Stimulated activated naive CD8-positive, alpha-beta T cell treated with anti-CD3 and anti-CD28 coated beads, Interleukin-15, Interleukin-2, amounts not matched to agents 100 U/mL and 50 U/mL, for 24 hours (primary cell): ENCODE data around the gene OSGIN1.
A peak's percentile ranks its signal among the peaks of the same experiment; 100 is the strongest.

ENCODE experiments used
- ATAC-seq: fragments of 150-1000 bp; cut with Tn5 transposase; one replicate; pipeline ENCODE4 v1.10.0; 2021
- DNase-seq: peaks from one replicate; pipeline ENCODE4 v3.0.0; 2021

The OSGIN1 gene, protein sequence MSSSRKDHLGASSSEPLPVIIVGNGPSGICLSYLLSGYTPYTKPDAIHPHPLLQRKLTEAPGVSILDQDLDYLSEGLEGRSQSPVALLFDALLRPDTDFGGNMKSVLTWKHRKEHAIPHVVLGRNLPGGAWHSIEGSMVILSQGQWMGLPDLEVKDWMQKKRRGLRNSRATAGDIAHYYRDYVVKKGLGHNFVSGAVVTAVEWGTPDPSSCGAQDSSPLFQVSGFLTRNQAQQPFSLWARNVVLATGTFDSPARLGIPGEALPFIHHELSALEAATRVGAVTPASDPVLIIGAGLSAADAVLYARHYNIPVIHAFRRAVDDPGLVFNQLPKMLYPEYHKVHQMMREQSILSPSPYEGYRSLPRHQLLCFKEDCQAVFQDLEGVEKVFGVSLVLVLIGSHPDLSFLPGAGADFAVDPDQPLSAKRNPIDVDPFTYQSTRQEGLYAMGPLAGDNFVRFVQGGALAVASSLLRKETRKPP

DNA sequence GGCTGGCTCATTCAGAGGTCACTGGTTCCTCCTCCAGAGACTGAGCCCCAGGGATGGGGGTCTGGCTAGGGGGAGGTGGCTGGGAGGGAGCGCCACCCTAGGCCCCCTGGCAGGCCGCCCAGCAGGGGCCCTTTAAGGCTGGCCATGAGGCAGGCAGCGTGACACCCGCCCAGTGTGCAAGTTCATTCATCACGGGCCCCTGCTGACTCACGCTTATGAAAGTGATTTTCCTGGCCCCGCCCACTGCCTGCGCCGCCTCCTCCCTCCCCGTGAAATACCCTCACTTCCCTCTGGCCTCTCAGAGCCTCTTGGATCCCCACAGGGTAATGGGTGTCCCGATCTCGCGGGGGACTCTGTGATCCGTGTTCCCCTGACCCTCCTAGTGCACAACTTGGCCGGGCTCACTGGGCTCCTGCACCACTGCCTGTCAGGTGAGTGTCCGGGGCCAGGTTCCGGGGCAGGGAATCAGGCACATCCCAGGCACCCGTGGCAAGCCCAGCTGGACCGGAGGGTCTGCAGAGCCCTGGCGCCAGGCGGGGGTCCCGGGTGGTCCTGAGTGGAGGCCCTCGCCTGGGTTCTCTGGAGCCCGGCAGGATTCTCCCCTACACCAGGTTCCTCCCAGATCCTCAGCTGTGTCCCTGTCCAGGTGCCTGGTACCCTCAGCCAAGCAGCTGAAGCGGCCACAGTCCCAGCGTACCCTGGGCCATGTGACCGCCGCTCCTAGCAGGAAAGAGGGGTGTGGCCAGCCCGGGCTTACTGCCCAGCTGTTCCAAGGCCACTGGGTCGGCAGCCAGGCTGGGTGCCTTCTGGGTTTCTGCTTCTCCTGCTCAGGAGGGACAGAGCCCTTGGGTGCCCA lies at the start of gene OSGIN1:
Gene OSGIN1 (plus strand): TSS at position 301 of the 856 bp plus-strand sequence. CDS start 4,432 bp downstream, outside the sequence.
- DNase-seq, result peak; percentile 87

DNA sequence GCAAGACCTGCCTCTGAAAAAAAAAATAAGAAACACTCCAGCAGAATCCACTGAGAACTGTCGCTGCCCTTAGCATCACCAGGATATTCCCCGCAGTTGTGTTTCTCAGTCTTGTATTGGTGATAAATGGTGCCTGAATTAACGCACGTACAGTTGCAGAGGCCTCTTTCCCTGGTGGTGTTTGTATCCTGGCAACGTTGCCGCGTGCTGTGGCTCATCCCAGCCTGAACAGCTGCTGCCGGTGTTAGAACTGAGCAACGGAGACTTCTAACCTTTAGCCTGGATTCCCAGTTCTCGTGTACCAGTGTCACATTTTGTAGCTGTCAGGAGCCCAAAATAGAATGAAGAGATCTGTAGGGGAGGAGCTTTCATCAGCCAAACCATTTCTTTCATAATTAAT lies 49.3 kb upstream of the OSGIN1 start:
- ATAC-seq, result no peak
- DNase-seq, result no peak

More for the DNA sequence above, at the start of gene OSGIN1:
- ATAC-seq, result peak; percentile 93

DNA sequence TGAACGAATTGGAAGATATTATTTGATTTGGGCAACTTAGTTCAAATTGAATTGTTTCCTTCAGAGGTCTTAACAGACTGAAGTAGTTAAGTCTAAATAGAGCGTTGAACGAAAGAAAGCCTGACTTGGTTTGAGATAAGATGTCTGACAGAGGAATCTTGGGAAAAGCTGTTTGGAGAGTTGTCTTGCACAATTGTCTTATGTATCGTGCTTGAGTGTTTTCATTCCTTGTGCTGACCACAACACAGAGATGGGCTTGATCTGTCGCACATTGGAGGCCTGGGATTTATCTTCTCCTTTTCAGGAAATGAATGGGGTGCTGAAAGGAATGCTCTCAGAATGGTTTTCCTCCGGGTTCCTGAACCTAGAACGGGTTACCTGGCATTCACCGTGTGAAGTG lies 46.4 kb upstream of the OSGIN1 start:
- ATAC-seq (no peak), DNase-seq (no peak)

DNA sequence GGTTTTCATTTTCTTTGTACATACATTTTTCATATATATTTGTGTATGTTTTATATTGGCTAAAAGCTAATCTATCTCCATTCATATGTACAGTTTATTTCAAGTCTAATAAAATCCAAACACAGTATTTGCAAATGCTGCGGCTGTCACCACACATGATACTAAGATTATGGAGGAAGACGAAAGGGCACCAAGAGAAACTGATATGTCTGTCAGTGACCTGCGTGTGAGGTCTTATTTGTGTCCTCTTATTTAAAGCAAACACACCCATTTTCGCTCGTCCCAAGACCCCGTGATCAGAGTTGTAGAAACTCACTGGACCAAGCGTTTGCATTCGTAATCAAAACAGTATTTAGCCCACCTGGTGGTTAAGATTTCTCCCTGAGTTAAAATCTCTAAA lies 45.9 kb upstream of the OSGIN1 start:
- ATAC-seq (no peak), DNase-seq (no peak)

DNA sequence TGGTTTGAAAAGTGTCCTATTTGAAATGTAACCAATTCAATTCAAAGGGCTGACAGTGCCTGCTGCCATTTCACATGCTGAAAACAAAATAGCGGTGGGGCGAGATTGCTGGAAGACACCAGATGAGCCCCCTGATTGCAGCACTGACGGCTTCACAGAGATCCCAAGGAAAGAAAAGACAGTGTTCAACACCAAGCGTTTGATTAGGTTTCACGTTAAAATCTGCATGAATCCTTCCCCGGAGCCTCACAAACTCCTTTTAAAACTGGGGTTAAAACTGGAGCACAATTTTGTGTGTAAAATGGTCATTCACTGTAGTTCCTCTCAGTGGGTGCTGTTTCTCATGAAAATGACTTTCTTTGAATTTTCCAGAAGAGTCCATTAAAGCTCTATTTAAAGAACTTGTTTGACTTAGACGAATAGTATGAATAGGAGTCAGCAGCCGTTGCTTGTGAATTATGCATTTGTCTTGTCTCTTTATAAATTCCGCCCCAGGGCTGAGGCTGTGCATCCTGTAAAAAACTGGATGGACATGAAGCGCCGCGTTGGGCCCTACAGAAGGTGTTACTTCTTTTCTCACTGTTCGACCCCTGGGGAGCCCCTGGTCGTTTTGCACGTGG lies 45.3 kb upstream of the OSGIN1 start:
- no peak for DNase-seq

DNA sequence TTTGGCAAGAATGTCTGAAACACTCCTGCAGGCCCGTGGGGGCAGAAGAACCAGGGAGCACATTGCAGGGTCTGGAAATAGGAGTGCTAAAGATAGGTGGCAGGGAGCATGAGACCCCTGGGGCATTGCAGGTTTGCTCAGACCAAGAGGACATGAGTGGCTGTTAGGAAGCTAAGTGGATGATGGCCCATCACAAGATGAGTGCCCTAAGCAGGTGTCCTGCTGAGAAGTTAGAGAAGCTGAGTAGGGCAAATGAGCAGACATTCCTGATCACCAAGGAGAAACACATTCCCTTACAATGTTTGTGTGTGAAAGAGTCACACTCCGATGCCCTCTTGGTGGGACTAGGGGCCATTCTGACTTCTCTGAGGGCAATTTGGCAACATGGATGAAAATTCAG lies 44.2 kb upstream of the OSGIN1 start:
- no peak for ATAC-seq

More for the DNA sequence above, 45.3 kb upstream of the OSGIN1 start:
- no peak for ATAC-seq

DNA sequence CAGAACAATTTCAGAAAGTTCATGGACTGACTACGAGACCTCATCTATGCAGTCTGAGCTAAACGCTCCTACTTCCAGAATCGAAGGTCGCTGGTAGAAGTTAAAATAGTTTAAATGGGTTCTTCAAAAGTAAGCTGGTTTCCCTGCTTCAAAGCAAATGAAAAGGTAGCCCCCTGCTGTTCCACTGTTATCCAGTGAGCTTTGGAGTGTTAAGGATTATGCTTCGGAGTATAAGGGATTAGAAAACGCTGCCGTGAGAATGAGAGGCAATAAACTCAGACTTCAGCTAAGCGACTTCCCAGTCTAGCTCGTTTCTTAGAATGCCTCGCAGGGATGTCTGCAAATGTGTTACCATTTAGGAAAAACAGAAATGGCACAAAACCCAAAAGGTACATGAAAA lies 41.8 kb upstream of the OSGIN1 start:
- no peak for ATAC-seq
- DNase-seq, result no peak

More for the DNA sequence above, 44.2 kb upstream of the OSGIN1 start:
- DNase-seq, result no peak

DNA sequence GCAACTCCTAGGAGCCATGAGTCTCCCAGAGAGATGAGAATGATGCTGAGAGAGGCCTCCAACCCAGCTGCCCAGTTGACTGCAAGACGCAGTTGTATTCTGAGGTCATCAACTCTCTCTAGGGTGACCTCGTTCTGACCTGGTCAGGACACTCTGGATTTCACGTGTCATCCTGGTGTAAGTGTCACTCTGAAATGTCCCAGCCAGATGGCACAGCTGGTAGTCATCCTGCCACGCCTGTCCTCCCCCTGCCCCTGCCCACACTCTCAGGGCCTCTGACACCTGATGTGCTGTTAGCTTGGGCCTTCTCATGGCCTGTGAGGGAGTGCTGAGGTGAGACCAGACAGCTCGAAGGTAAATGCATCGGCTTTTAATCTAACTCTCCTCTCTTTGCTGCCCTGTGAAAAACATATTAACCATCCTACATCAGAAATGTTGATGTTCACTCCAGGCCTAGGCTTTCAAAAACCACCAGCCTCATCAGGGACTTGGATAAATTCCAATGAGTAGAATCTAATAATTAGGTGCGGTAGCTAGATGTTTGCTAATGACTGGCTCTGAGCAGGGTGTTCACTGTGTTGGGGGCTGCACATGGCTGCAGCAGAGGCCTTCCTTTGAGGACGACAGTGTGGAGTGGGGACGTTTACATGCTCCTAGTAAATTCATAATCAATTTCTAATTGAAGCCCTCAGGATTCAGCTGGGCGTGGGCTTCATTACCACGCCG lies 40.4 kb upstream of the OSGIN1 start:
- no peak for ATAC-seq
- no peak for DNase-seq

DNA sequence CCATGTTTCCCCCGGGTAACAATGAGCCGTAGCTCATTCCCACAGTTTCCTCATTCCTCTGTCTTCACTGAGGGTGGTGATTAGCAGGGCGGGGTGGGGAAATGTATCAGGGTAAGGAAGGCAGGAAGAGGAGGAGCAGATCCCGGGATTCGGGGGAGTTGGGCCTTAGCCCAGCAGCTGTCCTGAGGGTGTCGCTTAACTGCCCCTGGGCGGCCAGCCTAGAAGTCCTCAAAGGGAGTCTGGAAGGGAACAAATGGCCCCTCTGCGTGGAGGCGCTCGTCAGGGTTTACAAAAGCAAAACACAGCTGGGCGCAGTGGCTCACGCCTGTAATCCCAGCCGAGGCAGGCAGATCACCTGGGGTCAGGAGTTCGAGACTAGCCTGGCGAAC lies 39.8 kb upstream of the OSGIN1 start:
- no peak for ATAC-seq
- DNase-seq, result no peak

DNA sequence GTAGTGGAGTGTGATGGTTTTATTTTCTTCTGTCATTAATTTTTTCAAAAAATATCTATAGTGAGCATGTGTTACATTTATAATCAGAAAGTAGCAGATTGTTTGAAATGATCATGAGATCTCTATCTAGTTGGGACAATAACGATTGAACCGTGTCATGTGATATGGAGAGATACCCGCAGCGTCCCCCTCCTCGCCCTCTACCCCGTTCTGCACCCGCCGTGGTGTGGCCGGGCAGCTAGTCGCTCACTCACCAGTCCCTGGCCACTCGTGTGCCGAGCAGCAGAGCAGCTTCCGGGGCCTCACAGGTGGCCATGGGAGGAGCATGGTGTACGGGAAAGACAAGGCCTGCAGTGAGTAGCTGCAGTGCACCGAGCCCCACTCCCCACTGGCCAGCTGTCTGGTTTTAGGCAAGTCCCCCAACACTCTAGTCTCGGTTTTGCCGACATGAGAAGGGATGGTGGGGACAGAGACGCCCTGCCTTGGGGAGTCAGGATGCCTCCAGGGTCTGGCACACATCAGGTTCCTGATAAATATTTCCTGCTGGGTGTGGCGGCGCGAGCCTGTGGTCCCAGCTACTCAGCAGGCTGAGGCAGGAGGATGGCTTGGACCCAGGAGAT lies 38.8 kb upstream of the OSGIN1 start:
- no peak for ATAC-seq

DNA sequence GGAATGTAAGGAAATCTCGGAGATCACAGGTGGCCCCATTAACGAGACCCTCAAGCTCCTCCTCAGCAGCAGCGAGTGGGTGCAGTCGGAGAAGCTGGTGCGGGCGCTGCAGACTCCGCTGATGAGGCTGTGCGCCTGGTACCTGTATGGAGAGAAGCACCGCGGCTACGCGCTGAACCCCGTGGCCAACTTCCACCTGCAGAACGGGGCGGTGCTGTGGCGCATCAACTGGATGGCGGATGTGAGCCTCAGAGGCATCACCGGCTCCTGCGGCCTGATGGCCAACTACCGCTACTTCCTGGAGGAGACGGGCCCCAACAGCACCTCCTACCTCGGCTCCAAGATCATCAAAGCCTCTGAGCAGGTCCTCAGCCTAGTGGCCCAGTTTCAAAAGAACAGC lies 38.0 kb upstream of the OSGIN1 start:
- DNase-seq (no peak), ATAC-seq (no peak)

More for the DNA sequence above, 38.8 kb upstream of the OSGIN1 start:
- no peak for DNase-seq

DNA sequence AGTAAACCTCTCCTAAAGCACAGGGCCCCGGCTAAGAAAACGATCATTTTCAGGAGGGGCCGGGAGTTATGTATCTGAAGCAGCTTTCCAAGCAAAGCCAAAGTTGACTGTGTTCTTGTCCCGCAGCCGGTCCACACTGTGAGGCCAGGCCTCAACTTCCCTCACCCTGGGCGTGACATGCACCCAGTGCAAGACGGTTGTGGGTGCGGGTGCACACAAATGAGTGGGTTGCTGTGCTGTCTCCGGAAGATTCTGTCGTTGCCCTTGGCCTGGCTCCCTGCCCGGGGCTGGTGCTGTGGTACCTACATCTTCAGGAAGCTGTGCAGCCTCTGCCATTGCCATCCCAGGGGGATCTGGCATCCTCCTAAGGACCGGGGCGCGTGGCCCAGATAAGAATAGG lies 37.5 kb upstream of the OSGIN1 start:
- DNase-seq (no peak), ATAC-seq (no peak)

DNA sequence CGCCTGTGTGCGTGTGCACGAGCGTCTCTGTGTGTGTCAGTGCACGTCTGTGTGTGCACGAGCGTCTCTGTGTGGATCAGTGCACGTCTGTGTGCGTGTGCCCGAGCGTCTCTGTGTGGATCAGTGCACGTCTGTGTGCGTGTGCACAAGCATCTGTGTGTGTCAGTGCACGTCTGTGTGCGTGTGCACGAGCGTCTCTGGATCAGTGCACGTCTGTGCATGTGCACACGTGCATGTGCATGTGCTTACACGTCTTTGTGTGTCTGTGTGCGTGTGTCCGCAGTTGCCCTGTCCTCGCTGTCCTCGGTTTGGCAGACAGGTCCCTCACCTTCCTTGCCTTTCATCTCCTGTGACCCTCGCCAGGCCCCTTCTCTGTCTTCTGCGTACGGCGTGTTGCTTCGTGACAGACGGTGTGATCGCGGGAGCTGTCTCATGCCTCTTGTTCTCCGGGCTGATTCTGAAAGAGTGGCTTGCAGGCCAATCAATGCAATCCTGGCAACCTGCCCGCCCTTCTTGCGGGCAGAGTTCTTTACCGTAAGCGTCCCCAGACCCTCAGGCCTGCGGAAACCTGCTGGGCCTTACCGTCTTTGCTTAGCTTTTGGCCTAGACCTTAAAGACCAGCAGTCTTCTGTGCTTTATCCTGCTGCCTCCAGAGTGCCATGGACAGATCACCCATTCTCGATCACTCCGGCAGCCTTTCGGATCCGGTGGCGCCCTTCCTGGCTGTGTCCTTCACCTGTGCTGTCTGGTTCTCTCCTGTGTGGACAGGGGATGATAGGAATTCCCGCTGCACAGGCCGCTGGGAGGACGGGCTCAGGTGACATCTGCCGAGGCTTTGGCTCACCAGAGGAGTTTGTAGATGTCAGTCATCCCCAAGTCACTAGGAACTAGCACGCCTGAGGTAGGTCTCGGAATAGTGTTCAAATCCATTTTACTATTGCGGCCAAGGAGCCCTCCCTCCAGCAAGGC lies 35.6 kb upstream of the OSGIN1 start:
- DNase-seq (no peak), ATAC-seq (no peak)

DNA sequence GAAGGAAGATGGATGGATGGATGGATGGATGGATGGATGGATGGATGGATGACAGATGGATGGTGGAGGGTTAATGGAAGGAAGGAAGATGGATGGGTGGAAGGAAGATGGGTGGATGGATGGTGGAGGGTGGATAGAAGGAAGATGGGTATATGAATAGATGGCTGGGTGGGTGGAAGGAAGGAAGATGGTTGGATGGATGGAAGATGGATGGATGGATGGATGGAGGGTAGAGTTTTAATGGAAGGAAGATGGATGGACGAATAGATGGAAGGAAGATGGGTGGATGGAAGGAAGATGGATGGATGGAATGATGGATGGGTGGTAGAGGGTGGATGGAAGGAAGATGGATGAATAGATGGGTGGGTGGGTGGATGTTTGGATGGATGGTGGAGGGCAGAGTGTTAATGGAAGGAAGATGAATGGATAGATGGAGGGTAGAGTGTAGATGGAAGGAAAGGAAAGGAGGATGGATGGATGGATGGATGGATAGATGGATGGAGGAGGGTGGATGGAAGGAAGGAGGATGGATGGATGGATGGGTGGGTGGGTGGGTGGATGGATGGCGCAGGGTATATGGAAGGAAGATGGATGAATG lies 32.0 kb upstream of the OSGIN1 start:
- ATAC-seq (no peak), DNase-seq (no peak)

DNA sequence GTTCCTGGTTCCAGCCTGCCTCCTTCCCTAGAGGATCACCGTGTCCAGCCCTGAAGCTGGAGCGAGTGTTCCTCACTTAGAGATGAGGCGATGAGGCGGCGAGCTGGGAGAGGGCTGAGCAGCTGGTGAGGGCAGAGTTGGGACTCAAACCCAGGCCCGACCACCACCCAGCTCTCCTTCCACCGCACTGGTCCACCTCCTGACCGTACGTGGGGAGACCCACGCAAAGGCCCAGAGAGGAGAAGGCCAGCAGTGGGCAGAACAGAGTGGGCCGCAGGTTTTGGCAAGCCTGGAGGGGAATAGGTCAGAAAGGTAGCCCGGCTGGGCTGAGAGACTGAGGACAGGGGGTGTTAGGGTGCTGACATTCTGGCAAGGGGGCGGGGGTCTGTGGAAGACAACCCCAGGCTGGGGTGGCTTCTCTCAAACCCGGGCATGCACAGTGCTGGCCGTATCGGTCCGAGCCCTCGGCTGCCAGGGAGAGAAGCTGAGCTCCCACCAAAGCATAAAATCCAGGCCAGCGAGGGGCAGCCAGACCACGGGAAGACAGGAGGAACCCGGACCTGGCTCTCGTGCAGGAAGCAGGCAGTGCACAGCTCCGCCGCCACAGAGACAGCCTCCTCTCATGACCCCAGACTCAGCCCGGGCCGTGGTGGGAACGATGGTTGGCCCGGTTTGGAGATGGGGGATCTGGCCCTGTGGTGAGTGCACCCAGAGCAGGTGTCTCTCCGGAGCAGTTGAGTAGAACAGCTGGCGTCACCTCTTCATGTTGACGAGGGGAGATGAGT lies 29.3 kb upstream of the OSGIN1 start:
- DNase-seq, result no peak
- no peak for ATAC-seq

DNA sequence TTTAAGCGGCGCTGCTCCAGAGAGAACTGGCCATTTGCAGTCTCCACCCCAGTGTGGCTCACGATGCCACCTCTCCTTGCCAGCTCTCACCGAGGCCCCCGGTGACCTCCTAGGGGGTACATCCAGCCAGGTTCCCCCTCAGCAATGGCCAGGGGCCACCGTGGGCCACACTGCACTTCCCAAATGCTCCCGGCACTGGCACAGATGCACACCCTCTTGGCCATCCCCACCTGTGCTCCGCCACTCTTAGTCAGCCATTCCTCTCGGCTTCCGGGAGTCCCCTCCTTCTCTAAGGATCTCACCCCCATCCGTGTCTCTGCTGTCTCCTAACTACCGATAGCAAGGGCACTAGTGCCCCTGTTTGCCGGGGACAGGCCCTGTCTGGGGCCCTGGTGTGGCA lies 28.4 kb upstream of the OSGIN1 start:
- ATAC-seq, result no peak
- DNase-seq, result no peak

DNA sequence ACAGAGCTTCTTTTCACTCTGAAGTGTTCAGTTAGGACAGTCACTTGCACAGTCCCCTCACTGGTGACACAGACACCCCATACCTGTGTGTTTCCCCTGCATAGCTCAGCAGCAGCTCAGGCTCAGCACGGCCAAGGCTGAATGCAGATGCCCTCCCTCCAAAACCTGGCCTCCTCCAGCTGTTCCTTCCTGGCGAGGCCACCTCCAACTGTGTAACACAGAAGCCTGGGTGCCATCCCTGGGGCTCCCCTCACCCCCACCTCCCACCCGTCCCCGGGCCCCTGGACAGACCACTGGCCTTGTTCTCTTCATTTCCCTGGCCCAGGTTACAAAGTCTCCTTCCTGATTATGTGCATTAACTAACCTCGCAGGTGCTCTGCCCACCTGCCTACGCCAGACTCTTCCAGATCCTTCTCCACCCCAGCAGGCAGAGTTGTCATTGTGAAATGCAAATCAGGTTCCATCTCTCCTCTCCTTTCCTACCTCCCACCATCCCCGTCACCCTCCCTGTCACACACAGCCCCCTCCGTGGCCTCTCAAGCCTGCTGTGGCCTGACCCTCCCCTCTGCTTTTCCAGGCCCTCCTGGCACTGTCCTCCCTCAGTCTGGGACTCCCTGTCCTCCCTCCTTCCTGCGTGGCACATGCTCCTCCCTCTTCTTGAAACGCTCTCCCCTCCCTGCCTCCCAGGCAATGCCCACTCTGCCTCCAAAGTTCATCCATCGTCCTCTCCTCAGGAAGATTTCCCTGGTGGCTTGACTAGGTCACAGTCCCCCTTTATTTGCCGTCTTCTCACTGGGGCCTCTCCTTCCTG lies 27.7 kb upstream of the OSGIN1 start:
- ATAC-seq (no peak), DNase-seq (no peak)
